ENCODE measurements around the gene NODAL.

Gene NODAL

DNA sequence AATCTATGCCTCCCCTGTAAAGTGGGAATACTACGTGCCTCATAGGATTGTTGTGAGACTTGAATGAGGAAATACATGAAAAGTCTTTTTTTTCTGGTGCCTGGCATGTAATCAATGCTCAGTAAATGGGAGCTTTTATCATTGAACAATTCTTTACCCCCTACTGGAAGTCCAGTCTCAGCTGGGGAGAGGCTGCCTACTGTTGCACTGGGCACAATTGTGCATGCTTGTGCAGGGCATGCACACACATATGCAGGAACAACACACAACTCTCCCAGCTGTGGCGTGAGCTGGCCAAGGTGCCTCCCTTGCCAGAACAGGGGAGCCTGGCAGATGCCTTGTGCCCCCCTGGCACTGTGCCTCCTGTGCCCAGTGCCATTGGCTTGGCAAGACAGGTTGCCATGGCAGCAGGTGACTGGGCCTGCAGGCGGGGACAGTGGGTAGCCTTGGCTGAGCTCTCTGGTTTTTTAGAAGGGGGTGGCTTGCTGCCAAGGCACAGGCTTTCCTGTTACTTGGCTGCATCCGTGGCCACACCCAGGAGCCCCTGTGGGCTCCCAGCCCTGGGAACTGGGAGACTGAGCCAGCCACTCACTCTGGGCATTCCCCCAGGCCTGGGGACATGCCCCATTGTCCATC, 21.0 kb upstream of the NODAL start:
- peak; percentile 13 for DNase-seq

DNA sequence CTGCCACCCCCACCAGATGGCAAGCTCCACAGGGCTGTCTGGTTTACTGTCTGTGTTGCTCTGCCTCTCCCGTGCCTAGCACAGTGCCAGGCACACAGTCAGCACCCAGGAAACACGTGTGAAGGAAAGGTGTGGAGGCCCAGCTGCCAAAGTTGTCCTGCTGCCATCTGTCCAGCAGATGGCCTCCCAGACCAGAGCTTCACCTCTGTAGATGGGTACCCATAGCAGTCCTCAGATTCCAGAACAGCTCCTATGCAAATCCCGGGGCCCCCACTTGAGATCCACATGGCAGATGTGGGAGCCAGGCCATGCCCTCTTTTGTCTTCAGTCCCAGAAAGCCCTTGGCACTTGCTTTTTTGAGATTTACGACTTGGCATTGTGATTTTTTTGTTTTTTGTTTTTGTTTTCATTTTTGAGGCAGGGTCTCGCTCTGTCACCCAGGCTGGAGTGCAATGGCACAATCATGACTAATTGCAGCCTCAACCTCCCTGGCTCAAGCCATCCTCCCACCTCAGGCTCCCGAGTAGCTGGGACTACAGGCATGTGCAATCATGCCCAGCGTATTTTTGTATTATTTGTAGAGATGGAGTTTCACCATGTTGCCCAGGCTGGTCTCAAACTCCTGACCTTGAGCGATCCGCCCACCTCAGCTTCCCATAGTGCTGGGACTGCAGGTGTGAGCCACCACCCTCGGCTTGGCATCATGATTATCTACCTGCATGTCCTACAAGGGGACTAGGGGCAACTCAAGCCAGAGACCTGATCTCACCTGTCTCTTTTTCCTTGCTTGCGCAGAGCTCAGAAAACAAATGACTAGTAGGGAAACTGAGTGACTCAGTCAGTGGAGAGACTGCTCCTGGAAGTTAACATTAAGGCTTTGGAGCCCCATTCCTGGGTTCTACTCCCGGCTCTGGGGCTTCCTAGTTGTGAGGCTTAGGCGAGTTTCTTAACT, 20.2 kb upstream of the NODAL start:
- DNase-seq: no peak

DNA sequence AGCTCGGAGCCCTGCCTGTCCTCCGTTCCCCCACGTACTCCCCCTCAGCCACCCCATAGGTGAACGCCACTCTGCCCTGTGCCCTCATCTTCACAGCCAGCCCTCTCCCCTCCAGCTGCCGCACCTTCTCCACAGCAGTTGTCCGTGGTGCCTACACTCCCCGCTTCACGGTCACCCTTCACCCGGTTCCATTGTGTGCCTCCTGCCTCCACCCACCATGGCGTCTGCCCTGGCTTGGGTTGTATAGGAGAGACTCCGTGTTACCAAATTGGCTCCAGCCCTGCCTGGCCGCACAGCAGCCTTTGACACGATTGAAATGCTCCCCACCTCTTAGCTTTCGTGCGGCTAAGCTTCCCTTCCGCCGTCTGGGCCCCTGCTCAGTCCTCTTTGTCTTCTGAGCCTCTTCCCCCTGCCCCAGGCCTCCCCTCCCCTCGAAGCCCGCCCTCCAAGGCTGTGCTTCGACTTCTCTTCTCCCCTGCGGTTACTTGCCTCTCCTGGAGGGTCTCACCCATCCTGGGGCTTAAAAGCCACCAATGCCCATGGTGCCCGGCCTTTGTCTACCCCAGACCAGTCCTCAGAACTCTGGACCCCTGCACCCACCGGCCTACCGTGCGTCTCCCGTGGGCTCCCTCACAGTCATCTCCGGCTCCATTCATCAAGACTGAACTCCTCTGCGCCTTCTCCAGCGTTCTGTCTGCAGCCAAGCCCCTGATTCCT, 18.5 kb upstream of the NODAL start:
- no peak for DNase-seq

DNA sequence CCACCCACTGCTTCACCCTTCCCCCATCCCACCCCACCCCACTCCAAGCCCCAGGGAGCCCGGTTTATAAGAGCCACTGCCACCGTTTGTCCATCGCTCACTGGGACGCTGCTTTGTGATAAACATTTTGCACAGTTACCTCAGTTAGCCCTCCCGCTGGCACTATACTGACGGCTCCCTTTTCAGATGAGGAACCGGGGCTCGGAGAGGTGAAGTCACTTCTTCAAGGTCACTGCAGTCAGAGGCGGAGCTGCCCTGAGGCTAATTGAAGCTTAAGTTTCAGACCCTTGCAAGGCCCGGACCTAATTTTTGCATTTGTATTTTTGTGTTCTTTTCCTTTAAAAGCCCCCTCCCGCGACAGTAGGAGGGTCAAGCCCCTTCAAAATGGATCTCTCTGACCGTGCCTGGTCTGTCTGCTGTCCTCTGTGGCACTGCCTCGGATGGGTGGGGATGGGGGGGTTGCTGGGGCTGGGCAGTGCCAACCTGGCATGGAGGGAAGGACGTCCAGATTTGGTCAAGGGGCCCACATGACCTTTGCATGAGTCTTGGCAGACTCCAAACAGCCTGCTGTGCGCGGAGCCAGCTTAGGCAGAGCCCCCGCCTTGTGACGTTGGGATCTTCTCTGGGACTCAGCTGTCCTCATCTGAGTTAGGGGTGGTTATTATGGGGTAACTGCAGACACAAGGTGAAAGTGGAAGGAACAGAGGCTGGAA, 17.7 kb upstream of the NODAL start:
- no peak for DNase-seq

DNA sequence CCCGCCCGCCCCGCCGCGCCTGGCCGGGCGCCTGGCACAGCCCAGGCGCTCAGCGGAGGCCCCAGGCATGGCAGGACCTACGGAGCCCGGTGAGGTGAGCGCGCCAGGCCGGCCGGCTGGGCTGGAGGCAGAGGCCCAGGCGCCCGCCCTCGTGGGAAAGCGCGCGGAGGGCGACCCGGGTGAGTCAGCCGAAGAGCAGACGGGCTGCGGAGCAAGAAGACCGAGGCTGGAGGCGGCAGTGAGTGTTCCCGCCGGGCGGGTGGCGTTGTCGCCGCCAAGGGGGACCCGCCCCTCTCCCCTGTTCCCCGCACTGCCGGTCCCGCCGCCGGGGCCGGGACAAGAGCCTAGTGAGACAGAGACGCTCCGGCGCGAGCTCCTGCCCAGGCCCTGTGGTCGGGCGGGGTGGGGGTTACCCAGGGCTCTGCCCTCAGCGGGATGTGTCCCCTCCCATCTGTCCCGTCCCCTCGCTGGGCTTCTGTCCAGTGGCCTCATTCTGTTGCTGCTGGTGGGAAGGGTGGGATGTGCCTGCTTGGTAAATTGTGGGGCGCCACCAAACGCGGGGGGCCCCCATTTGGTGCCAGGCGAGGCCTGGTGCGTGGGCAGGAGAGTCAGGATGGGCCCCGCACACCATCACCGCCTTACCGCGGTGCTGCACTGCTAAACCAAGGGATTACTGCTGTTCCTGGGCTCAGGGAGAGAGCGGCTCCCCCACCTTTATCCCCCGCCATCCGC, 17.0 kb upstream of the NODAL start:
- peak; percentile 59 for DNase-seq

DNA sequence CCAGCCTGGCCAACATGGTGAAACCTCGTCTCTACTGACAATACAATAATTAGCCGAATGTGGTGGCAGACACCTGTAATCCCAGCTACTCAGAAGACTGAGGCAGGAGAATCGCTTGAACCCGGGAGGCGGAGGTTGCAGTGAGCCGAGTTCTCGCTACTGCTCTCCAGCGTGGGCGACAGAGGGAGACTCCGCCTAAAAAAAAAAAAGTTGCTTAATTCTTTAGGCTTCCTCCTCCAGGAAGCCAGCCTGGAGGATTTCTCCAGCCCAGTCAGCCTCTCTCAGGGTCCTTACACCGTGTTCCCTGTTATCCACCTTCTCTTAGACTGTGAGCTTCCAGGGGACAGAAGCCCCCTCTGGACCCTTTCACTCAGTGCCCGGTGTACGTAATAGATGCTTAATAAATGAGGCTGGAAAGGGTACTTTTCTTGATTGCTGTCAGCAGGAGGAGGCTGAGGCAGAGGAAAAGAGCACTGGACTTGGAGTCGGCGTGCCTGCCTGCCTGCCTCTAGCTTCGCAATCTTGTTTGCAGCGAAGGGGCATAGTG, 16.4 kb upstream of the NODAL start:
- no peak for DNase-seq

DNA sequence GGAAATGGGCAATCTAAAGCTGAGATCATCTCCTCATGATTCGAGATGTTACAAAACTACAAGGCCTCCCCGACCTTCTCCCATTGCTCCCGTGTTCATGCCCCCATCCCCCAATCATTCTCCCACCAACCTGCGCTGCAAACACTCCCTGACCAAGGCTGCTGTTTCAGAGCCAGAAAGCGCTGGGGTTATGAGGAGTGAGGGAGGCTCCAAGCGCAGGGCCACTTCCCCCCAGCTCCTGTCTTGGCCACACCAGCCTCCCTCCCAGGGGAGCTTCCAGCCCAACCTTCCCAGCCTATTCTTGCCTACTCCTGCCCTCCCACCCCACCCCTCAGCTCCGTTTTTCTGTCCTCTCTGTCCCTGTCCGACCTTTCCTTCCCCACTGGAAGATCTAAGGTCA, 14.7 kb upstream of the NODAL start:
- DNase-seq: no peak

DNA sequence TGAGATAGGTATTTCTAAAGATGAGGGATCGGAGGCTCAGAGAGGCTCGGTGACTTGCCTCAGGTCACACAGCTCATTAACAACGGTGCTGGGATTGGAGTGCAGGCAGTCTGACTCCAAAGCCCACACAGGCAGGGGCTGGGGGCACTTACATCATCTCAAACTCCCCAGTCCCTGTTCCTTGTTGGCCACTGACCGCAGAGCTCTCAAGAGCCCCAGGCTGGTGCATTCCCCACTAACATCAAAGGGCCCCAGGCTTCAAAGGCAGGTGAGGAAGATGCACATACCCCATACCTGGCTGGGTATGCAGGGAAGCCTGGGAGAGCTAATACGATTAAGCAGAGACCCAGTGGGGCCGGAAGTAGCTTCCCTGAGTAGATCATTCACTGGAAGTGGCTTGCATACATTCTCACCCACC, 13.7 kb upstream of the NODAL start:
- no peak for DNase-seq

DNA sequence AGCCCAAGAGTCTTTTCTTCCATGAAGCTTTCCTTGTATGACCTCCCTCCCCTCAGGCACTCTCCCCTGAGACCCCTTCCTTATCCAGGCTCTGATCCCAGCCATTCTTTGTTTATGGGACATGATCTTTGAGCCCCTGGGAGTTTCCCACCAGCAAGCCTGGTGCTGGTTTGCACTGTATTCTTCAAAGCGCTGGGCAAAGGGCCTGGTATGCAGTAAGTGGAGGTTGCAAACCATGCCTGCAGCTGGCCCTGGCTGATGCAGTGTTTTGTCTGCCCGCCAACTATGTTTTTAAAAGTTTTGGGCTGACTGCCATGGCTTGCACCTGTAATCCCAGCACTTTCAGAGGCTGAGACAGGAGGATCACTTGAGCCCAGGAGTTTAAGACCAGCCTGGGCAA, 6.8 kb upstream of the NODAL start:
- DNase-seq: no peak

DNA sequence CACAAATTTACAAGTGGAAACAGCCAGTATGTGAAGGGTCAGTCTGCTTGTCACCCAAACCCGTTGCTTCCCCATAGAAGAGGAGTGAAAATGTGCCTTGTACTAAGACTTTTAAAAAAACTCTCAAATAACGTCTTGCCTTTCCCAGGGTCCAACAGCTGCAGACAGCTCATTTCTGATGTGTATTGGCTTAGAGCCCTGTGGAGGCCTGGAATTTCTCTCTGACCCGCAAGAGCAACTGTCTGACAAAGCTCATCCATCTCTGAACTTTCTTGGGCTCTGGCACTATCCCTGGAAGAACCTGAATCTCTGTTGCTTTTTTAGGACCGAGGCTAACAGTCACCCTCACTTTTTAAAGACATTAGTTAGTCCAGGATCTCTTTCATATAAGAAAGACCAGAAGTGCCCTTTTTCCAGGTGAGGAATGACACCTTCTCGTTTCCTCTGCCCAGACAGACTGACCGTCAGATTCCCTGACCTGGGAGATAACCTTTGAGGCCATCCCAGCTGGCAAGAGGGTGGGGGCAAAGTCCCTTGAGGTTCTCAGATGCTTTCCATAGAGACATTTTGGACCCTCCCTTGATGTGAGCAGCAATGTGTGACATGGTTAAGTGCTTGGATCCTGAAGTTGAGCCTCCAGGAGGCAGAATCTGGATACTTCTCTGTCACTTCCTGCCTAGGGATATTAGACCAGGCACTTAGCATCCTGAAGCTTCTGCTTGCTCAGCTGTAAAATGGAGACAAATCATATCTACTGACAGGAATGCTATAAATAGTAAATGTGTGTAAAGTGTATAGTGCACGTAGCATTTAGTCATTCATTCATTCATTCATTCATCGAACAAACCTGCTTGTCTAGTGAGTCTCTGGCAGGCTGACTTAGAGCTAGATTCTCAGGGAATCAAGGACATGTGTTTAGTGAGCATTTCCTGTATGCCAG, 4.5 kb upstream of the NODAL start:
- DNase-seq: no peak

DNA sequence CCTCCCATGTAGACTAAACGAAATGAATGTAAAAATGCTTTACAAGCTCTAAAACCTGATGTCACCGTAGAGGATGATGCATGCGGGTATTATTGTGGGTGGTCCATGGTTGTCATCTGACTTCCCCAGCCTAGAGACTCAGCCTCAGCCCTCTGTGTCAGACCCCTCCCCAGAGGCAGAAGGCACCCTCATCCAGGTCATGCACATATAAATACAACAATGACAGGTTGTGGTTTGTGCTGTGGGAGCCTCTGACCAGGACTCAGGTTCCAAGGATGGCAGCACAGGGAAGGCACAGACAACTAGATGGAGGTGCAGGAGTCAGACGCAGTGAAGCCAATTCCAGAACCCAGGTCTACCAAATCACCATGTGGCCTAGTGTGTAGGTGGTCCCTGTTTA, 3.3 kb upstream of the NODAL start:
- DNase-seq: no peak

DNA sequence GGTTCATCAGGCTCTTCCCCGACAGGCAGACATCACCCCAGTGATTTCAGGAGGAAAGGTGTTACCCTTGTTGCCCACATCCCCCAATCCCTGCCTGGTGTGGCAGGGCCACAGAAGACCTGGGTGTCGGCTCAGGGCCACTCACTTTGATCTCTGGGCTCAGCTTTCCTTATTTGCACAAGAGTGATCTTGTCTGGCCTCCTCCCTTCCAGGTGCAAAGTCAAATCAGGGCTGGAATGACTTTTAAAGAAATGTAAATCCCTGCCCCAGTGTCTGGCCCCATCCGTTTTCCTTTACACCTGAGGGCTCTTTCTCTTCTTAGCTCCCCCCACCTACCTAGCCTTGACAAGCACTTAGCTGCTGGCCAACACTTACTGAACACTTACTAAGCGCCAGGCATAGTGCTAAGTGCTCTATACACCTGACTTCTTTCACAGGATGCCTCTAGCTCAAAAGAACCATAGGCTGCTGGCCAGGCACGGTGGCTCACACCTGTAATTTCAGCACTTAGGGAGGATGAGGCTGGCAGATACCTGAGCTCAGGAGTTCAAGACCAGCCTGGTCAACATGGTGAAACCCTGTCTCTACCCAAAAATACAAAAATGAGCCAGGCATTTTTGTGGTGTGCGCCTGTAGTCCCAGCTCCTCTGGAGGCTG, 979 bp upstream of the NODAL start:
- no peak for DNase-seq

DNA sequence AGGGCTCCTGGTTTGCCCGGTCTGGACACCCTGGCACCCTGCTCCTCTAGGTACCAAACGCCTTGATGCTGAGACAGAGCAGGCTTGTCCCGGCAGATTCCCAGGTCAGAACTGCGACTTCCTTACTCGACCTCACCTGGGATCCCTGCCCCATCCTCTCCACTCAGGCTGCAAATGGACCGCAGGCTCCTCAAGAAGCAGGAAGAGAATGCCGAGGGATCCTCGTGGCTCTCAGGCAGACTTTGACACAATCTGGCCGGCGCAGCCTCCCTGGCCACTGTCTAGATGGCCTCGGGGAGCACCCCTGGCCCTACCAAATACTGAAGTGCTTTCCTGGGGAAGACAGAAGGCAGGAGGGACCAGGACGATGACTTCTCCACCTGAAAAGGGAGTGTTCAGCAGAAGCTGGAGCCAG, 421 bp upstream of the NODAL start:
- DNase-seq: no peak

DNA sequence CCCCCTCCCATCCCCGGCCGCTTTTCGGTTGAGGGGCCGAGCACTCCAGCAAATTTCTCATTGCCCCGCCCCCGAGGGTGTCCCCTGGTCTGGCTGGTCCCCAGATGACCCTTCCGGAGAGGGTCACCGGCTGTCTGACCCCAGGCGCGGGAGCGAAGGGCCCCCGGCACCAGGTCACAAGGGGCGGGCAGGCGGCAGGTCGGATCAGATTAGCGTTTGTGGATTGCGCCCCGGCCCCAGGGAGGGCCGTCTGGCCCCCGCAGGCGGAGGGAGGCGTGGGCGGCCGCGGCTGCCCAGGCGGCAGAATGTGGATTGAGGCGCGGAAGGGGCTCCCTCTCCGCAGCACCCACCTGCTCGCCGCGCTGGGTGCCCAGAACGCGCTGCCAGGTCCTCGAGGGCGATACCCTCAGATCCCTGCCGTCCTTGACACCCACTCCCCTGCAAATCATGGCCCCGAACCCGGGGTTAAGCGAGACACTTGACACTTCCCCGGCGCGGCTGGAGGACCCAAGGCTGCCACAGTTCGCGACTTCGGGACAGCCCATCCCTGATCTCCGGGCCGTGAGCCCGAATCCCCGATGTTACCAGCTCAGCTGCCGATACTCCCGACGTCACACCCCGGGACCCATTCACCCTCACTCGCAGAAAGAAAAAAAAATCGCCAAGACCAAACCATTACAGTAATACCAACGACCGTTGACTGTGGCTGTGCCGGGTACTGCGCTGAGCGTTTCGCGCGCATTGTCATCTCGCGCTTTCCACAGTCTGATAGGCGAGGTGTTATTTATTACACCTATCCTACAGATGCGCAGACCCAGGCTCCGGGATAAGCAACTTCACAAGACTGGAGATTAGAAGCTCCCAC, 953 bp downstream of the NODAL start:
- no peak for DNase-seq

DNA sequence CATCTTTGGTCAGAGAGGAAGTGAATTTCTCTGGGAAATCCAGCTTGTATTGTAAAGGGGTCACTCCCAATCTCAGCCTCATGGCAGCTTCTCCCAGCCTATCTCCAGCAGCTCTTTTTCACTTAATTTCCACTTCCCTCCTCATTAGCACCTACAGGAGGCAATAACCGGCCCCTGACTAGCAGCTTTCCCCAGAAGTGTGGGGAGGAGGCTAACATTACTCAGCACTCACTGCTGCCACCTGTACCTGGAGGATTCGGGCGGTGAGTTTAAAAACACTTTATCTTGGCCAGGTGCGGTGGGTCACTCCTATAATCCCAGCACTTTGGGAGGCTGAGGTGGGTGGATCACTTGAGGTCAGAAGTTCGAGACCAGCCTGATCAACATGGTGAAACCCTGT, 3.8 kb downstream of the NODAL start:
- DNase-seq: no peak

DNA sequence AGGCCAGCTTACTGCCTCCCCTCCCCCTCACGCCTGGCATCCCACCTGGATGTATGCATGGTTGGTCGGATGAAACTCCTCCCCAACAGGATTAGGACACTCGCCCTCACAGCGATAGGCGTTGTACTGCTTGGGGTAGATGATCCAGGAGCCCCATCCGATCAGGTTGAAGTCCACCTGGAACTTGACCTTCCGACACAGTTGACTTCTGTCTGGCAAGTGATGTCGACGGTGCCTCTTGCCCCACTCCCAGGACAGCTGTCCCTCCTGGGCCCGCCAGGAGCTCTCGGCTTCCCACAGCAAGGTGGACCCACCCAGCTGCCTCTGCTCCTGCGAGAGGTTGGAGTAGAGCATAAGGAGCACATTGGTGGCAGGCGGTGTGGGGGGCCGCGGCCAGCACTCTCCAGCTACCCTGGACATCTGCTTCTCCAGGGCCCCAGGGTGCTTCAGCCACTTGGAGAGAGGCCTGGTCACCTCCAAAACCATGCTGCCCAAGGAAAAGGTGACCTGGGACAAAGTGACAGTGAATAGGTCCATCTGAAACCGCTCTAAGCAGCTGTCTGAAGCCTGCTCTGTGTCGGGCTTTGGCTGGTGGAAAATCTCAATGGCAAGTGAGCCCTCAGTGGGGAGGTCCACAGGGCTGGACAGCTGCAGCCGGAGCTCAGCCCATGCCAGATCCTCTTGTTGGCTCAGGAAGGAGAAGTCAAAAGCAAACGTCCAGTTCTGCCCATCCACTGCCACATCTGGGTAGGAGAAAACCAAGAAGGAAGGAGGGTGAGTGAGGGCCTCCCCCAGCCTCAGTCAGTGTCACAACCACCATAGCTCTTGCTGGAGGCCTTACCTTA, 6.0 kb downstream of the NODAL start:
- DNase-seq: no peak

DNA sequence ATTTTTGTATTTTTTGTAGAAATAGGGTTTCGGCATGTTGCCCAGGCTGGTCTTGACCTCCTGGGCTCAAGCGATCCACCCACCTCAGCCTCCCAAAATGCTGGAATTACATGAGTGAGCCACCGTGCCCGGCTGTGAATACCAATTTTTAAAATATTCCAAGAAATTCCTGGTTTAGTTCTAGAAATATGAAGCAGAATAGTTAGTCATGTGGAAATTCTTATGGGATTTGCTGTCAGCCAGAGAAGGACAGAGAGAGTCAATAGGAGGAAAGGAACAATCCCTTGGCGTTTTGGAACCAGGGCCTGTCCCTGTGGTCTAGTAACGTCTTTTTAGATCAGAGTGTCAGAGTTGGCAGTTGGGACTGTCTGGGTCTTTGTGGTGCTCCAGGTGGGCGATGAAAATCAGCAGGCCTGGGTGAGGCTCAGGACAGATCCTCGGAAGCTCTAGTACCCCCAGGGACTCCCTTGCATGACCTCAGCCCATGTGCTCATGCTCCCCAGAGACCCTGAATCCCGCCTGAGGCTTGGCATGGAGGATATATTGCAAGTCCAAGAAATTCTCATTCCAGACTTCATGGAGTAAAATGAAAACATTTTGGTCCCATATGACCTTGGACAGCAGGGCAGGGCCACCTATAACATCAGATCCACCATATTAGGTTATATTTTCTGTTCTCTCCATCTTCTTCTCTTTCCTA, 7.8 kb downstream of the NODAL start:
- DNase-seq: no peak
